GM18505 (cell line): ENCODE measurements around the gene PHPT1.

Experiments
- ATAC-seq: cut with Tn5 transposase; IDR thresholded peaks from one replicate; pipeline ENCODE4 v1.9.1; 2021; ENCODE audit not compliant: unreplicated experiment
- POLR2A ChIP-seq: IDR thresholded peaks from 4 replicates; pipeline ENCODE4 v1.6.1; 2011; ENCODE audit warnings: borderline replicate concordance; ENCODE audit not compliant: insufficient read depth, insufficient read length; ENCODE audit errors: extremely low read depth

Gene PHPT1

GRCh38 chr9:136898483-136899100, 49.4 kb downstream of the PHPT1 start:
- TF ChIP-seq POLR2A: no peak

GRCh38 chr9:136899196-136899595, 50.0 kb downstream of the PHPT1 start:
- ATAC-seq: no peak

More at GRCh38 chr9:136898483-136899100, 49.4 kb downstream of the PHPT1 start:
- no peak for ATAC-seq

DNA sequence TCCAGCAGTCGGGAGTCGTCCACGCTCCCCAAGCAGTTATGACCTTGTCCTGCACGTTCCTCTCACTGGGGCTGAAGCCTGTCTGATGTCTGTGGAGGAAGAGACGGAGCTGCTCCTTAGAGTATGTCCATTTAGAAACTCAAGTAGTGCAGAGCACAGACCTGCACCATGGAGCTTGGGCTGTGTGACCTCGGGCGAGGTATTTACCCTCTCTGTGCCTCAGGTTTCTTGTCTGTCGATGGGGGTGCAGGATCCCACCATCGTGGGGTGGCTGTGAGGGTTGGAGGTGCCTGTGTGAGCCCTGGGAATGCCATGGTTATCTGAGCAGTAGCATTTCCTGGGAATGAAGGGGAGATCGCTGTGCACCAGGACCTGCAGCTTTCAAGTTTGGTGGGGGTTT, 51.3 kb downstream of the PHPT1 start:
- no peak for TF ChIP-seq POLR2A
- ATAC-seq: no peak

More at GRCh38 chr9:136899196-136899595, 50.0 kb downstream of the PHPT1 start:
- peak; percentile 12 for TF ChIP-seq POLR2A
